Effector CD4-positive, alpha-beta T cell (primary cell): Measurements from ENCODE around the gene ROR2.
"Not testable (repeated sequence)": the region's sequence is repeated elsewhere in the genome, so short reads cannot be mapped to it uniquely, and the experiment has no call there.

Experiments
- DNase-seq: peaks from one replicate; pipeline ENCODE4 v3.0.0-alpha.2; 2020

The ROR2 gene

DNA sequence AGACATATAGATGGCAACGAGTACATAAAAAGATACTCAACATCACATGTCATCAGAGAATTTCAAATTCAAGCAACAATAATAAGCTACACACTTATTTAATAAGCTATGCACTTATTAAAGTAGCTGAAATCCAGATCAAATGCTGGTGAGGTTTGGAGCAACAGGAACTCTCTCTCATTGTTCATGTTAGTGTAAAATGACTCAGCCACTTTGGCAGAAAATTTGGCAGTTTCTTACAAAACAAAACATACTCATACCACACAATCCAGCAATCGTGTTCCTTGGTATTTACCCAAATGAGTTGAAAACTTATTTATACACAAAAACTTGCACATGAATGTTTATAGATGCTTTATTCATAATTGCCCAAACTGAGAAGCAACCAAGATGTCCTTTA lies 394.9 kb downstream of the ROR2 start:
- DNase-seq: no peak

- DNase-seq: no peak
Observed at GRCh38 chr9:91549177-91549576, 400.9 kb downstream of the ROR2 start.

- no peak for DNase-seq
Observed at GRCh38 chr9:91547081-91547480, 402.9 kb downstream of the ROR2 start.

- no peak for DNase-seq
Observed at GRCh38 chr9:91546574-91546973, 403.5 kb downstream of the ROR2 start.

DNA sequence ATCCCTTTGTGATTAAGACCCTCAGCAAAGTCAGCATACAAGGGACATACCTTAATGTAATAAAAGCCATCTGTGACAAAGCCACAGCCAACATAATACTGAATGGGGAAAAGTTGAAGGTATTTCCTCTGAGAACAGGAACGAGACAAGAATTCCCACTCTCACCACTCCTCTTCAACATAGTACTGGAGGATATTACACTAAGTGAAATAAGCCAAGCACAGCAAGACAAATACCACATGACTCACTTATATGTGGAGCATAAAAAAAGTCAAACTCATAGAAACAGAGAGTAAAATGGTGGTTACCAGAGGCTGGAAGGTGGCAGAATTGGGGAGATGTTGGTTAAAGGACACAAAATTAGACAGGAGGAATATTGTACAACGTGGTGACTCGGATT lies 408.3 kb downstream of the ROR2 start:
- no peak for DNase-seq

DNA sequence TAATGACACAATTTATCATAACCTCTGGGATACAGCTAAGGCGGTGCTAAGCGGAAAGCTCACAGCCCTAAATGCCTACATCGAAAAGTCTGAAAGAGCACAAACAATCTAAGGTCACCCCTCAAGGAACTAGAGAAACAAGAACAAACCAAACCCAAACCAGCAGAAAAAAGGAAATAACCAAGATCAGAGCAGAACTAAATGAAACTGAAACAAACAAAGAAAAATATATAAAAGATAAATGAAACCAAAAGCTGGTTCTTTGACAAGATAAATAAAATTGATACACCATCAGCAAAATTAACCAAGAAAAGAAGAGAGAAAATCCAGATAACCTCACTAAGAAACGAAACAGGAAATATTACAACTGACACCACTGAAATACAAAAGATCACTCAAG lies 409.5 kb downstream of the ROR2 start:
- DNase-seq: not testable (repeated sequence)

- DNase-seq: no peak
Observed at GRCh38 chr9:91536211-91536691, 413.8 kb downstream of the ROR2 start.

DNA sequence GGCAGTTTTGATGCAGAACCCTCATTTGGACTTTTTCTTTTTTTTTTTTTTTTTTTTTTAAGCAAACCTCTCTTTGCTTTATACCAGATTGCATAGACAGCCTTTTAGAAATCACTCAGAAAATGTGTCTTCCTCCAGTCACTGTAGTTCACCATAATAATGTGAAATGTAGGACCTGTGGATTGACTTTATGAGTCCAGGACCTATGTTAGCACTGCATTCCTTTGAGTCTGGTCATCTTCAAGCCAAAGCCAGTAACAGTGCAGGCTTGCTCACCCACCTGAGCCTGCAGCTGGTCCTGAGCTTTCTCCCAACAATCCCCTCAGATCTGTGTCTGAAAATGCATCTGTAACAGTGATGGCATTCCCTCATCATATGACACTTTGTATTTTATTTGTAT lies 415.7 kb downstream of the ROR2 start:
- no peak for DNase-seq

- no peak for DNase-seq
Observed at GRCh38 chr9:91533382-91533781, 416.6 kb downstream of the ROR2 start.

DNA sequence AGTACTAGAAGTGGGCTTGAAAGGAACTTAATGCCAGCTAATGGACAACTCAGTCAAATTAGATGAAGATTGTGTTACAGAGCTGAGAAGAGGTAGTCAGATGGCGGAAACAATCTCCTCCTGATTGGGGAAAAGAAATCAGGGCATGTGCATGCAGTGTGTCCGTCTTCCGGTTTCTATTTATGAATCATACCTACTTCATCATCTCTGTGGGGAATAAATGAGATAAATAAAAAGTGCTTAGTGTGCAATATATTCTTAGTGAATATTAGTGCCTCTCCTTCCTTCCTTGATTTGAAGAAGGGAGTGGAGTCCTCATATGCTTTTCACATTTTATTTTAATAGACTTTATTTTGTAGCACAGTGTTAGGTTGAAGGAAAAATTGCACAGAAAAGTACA lies 417.7 kb downstream of the ROR2 start:
- no peak for DNase-seq

DNA sequence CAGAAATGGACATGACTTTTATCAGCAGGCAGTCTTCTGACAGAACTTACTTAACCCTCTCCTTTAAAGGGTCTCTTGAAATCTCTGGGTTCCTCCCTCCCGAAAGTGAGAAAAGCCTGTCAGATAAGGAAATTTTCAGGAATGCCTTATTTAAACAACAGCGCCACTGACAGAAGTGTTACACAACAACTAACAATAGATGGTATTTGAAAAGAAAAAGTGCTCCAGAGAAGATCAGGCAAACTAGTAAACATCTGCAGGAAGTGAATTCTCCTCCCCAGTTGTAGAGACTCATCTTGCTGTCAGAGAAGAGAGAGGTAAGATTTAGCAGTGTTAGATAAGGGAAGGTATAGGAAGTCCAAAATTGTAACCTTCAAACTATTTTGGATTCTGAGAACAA lies 419.2 kb downstream of the ROR2 start:
- DNase-seq: no peak

- no peak for DNase-seq
Observed at GRCh38 chr9:91522481-91522880, 427.5 kb downstream of the ROR2 start.

DNA sequence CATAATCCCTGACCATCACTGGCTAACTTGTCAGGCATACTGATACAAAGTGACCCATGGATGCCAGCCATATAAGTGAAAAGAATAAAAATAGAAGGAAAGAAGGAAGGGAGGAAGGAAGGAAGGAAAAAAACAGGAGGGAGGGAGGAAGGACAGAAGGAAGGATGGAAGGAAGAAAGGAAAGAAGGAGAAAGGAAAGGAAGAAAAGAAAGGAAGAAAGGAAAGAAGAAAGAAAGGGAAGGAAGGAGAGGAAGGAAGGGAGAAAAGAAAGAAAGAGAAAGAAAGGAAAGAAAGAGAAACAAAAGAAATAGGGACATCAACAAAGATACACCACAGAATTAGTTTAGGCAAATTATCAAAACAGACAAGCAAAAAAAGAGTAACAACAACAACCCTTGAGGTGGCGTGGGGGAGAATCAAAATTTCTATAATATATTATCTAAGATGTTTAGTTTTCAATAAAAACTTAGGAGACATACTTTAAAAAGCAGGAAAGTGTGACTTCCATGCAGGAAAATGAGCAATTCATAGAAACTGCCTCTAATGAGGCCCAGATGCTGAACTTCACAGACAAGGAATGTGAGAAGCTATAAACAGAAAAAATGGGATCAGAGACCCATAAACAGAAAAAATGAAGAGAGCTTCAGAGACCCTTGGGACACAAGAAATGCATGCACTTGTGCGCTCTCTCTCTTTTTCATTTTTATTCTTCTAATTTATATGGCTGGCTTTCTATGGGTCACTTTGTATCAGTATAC lies 430.3 kb downstream of the ROR2 start:
- DNase-seq: no peak

DNA sequence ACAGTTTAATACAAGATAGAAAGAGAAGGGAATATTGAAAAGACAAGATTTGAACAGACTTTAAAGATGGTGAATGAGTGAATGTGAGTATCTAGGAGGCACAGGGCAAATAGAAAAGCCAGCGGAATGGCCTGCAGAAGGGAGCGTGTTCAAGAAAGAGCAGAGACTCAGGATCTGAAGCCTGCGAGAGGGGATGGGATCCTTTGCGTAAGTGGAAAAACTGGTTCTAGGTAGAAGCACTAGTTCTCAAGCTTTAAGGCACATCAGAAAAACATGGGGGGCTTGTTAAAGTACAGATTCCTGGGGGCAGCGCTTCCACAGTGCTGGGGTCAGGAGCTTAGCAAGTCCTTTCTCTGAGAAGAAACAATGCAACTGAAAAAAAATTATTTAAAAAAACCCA lies 431.6 kb downstream of the ROR2 start:
- no peak for DNase-seq

GRCh38 chr9:91517801-91518200 lies 432.2 kb downstream of the ROR2 start:
- no peak for DNase-seq

DNA sequence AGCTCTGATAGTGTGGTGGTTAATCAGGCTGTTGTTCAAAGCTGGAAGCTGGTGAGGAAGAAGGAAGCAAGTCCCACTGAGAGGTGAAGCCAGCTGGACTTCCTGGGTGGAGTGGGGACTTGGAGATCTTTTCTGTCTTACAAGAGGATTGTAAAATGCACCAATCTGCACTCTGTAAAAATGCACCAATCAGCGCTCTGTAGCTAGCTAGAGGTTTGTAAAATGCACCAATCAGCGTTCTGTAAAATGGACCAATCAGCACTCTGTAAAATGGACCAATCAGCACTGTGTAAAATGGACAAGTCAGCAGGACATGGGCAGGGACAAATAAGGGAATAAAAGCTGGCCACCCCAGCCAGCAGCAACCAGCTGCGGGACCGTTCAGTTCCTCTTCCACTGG lies 432.7 kb downstream of the ROR2 start:
- not testable (repeated sequence) for DNase-seq

- DNase-seq: no peak
Observed at GRCh38 chr9:91516777-91517176, 433.3 kb downstream of the ROR2 start.

GRCh38 chr9:91516081-91516480 lies 433.9 kb downstream of the ROR2 start:
- DNase-seq: no peak

DNA sequence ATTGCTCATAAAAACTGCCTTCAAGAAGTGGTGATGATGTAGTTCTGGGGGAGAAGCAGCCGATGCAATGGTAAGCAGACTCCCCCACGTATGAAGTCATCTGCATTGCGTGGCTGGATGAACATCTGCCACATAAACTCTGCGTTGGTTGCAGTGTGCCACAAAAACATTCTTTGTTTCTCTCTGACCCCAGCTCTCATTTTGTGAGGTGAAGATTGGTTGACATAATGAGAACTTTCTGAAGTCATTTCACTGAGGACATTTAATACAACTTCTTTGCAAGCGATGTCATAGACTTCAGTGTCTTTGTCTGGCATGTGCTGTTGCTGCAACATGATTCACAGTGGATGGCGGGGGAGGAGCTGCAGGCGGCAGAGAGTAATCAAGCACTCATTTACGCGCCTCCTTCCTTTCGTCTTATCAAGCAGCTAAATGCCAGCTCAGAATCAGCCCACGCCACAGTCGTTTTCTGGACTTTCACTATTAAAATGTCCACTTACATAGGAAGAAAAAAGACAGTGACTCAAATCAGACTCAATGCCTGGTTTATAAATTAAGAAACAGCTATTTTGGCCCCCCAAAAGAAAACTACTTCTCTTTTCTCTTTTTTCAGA lies 434.8 kb downstream of the ROR2 start:
- DNase-seq: no peak
